Epithelial cell of proximal tubule (primary cell): ENCODE measurements around the gene SMG9. TPM values are rescaled to one million over a fixed set of nuclear protein-coding genes. Genes with fewer than 3 reads are reported as not detected.

ENCODE experiments used
- DNase-seq: peaks from one replicate; pipeline ENCODE4 v3.0.0-alpha.2; 2011; ENCODE audit warnings: low read depth
- H3K4me3 ChIP-seq: 2 replicates; pipeline ENCODE4 v1.5.1; 2011; ENCODE audit warnings: low read depth, mild to moderate bottlenecking, low read length
- total RNA-seq: library from RNA; depleted of rRNA; stranded (reverse); fragments of >200 nt; gene quantifications from 2 replicates; pipeline ENCODE4 v1.2.3, GENCODE V29; 2015
- TF ChIP-seq, protein P1 (sequence below): conservative IDR thresholded peaks from 2 replicates; pipeline ENCODE4 v1.5.1; 2012; ENCODE audit warnings: low read depth, mild to moderate bottlenecking, low read length

The SMG9 gene
- total RNA-seq, 1 donor from 2014 or later, result 29.9 TPM

DNA sequence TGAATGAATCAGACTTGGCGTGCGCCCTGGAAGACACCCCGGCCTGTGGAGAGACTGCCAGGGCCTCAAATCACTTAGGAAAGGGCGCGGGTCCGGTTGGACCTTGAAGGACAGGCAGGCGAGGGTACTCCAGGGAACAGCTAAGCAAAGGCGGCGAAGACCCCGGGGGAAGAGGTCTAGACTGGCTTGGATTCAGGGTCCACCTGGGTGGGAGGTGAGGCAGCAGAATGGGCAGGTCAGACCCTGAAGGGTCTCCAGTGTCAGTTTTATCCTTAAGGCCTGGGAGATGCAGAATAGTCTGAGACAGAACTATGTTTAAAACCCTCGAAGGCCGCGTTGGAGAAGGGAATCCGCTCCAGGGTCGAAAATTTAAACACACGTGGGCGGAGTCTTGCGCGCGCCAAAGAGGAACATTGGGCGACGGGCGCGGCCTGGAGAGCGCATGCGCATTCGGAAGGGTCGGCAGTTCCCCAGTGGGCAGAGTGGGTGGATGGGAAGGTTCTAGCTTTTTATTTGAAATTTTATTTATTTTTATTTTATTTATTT, 567 bp upstream of the SMG9 start:
- TF ChIP-seq, protein P1, sequence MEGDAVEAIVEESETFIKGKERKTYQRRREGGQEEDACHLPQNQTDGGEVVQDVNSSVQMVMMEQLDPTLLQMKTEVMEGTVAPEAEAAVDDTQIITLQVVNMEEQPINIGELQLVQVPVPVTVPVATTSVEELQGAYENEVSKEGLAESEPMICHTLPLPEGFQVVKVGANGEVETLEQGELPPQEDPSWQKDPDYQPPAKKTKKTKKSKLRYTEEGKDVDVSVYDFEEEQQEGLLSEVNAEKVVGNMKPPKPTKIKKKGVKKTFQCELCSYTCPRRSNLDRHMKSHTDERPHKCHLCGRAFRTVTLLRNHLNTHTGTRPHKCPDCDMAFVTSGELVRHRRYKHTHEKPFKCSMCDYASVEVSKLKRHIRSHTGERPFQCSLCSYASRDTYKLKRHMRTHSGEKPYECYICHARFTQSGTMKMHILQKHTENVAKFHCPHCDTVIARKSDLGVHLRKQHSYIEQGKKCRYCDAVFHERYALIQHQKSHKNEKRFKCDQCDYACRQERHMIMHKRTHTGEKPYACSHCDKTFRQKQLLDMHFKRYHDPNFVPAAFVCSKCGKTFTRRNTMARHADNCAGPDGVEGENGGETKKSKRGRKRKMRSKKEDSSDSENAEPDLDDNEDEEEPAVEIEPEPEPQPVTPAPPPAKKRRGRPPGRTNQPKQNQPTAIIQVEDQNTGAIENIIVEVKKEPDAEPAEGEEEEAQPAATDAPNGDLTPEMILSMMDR, result no peak
- peak overlapping the region; percentile 61 for H3K4me3 ChIP-seq
- no peak for DNase-seq

DNA sequence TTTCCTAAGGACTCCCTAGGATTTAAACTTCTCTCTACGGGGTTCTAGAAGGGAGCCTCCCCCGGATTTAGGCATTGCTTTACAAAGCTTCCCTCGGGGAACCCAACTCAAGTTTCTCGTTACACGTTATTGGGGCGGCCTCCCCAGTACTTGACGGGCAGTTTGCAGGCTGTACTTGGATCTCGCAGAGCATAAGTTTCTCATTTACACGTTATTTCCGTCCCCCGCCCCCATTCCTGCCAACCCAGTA, 584 bp downstream of the SMG9 start:
- TF ChIP-seq, protein P1, result no peak
- H3K4me3 ChIP-seq, result peak overlapping the region; percentile 61
- DNase-seq, result no peak

DNA sequence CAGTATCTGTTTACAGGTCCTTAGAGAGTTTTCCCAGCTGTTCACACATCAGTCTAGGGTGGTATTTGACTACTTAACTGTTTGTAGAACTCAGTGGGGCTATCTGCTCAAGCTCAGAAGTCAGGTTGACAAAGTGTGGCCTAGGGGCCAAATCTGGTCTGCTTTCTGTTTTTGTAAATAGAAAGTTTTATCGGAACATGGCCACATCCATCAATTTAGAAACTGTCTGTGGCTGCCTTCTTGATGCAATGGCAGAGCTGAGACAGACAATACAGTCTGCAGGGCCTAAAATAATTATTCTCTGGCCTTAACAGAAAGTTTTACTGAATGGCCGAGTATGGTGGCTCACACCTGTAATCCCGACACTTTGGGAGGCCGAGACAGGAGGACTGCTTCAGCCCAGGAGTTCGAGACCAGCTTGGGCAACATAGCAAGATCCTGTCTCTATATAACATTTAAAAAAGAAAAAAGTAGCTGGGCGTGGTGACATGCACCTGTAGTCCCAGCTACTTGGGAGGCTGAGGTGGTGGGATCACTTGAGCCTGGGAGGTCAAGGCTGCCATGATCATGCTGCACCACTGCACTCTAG, 2.4 kb downstream of the SMG9 start:
- H3K4me3 ChIP-seq, result no peak overlapping the region
- DNase-seq, result no peak
- TF ChIP-seq, protein P1, result no peak

DNA sequence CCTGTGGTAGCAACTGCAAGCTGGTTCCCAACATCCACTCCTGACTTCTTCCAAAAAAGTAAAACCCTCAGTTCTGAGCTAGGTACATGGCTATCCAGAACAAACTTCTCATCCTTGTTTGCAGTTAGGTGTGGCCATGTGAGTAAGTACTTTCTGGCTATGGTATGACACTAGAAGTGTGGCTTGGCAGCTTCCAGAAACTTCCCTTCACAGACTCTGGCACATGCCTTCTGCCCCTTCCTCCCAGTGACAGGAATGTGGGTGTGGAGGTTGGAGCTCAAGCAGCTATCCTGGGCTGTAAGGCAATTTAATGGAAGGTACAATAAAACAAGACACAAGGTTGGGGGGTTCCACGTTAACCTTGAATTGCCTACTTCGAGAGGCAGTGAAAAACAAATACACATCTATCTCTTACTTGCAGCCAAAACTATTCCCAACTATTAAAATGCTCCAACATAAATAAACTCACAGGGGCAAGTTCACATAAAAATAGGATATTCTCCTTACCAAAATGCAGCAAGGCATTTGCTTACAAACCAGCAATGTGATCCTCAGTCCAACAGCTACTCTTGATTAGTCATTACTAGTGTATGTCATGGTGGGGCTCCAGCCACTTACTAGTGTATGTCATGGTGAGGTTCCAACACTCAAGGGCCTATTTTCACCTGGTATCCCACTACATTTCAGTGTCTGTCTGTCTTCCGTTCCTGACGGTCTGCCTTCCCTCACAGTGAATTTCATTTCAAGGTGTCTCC, 3.1 kb downstream of the SMG9 start:
- TF ChIP-seq, protein P1, result no peak
- no peak overlapping the region for H3K4me3 ChIP-seq
- DNase-seq, result no peak

DNA sequence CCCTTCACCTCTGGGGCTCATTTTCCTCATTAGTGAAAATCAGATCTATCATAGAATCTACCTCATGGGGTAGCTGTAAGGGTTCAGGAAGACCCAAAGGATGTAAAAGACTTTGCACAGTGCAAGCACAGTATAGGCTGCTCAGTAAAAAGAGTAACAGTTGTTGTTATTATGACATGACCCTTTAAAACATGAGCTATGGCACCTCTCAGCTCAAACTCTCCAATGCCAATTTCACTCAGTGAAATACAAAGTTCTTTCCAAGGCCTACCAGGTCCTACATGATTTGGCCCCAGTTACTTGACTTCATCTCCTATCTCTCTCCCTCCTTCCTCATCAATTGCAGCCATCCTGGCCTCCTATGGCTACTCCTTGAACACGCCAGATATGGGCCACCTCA, 4.9 kb downstream of the SMG9 start:
- TF ChIP-seq, protein P1, result no peak
- DNase-seq, result no peak
- no peak overlapping the region for H3K4me3 ChIP-seq

DNA sequence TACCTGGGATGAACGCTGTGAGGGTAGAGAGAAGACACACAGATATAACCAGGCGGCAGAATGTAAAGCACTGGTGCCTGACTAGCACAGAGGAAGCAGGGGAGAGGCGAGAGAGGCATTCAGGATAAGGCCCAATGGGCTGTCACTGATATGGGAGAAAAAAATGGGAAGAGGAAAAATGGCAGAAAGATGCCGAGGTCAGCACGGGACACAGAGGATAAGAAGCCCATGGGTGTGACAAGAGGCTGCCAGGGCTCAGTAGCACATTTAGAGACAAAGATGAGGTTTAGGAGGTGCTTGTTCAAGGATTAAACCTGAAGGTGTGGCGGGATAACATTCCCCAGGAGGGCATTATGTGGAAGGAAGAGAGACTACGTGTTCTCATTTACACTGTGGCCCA, 5.6 kb downstream of the SMG9 start:
- no peak for DNase-seq
- TF ChIP-seq, protein P1, result no peak
- no peak overlapping the region for H3K4me3 ChIP-seq

DNA sequence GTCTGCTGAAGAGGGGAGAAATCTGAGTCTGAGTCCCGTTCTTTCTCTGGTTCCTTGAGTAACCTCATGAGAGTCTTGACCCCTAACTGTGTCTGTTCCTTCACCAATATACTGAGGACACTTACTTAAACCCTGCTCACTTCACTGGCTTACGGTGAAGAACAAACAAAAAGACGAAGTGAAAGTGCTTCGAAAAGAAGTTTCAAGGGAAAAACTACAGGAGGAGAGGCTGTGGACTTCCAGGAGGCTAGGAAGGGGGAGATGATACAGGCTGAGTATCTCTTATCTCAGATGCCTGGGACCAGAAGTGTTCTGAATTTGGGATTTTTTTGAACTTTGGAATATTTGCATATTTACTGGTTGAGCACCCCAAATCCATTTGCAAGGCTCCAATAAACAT, 6.1 kb downstream of the SMG9 start:
- no peak overlapping the region for H3K4me3 ChIP-seq
- TF ChIP-seq, protein P1, result no peak
- no peak for DNase-seq
